B cell (primary cell): ENCODE measurements around the gene SCRN2. TPM values are rescaled to one million over a fixed set of nuclear protein-coding genes. Genes with fewer than 3 reads are reported as not detected.

ENCODE experiments used
- ATAC-seq: fragments of 200-7000 bp; cut with Tn5 transposase; one replicate; pipeline ENCODE4 v1.10.0; 2021; ENCODE audit warnings: low read depth, mild to moderate bottlenecking, moderate number of reproducible peaks, moderate library complexity
- CTCF ChIA-PET: fragments of 350-600 bp; sonication (Branson Sonifier 250); formaldehyde crosslinking; loops from one replicate; lab custom pipeline; 2021; ENCODE audit warnings: antibody characterized with exemption, inconsistent platforms; lab: Charles Lee
- POLR2A ChIA-PET: fragments of 350-600 bp; sonication (Branson Sonifier 250); formaldehyde crosslinking; loops from one replicate; lab custom pipeline; 2021; ENCODE audit warnings: antibody characterized with exemption; lab: Charles Lee
- DNase-seq: peaks from one replicate; pipeline ENCODE4 v3.0.0; 2013
- H2AFZ ChIP-seq: 2 replicates; pipeline ENCODE4 v1.6.1; 2012; ENCODE audit warnings: mild to moderate bottlenecking, low read depth, low read length; ENCODE audit not compliant: insufficient read depth, poor library complexity, severe bottlenecking
- H3K27ac ChIP-seq, 2 donors: 1 replicate in 1 of 2; 2 replicates in 1 of 2; pipeline ENCODE4 v1.5.1; 2012 to 2013; ENCODE audit warnings: low read length in 2 of 2, mild to moderate bottlenecking in 2 of 2, moderate library complexity in 1 of 2
- H3K27me3 ChIP-seq, 4 experiments: fragments of 200-600 bp in 1 of 4; sonication (generic) in 1 of 4; replicated peaks in 1 of 4; 1 replicate in 2 of 4; 2 replicates in 2 of 4; pipeline versions ENCODE4 v1.6.1 to v1.7.0; 2013 to 2016; ENCODE audit warnings: low read length in 3 of 4, mild to moderate bottlenecking in 2 of 4, mixed read lengths in 1 of 4, moderate library complexity in 1 of 4; ENCODE audit not compliant: insufficient read depth in 4 of 4, control insufficient read depth in 3 of 4; ENCODE audit errors: control extremely low read depth in 1 of 4
- H3K36me3 ChIP-seq, 2 experiments: replicated peaks in 1 of 2; 1 replicate in 1 of 2; 2 replicates in 1 of 2; pipeline versions ENCODE4 v1.6.1 to v1.7.1; 2013; ENCODE audit warnings: low read length in 1 of 2; ENCODE audit not compliant: insufficient read depth in 2 of 2, control insufficient read depth in 1 of 2; ENCODE audit errors: control extremely low read depth in 1 of 2, extremely low read depth in 1 of 2
- H3K4me1 ChIP-seq, 2 donors: fragments of 200-600 bp in 1 of 2; sonication (generic) in 1 of 2; 1 replicate in 1 of 2; 2 replicates in 1 of 2; pipeline versions ENCODE4 v1.5.1 to v1.6.1; 2013 to 2017; ENCODE audit warnings: low read length in 2 of 2; ENCODE audit not compliant: control insufficient read depth in 2 of 2, insufficient read depth in 2 of 2
- H3K4me2 ChIP-seq: replicated peaks from 2 replicates; pipeline ENCODE3; 2012; ENCODE audit warnings: mild to moderate bottlenecking, low read depth, low read length; ENCODE audit not compliant: poor library complexity, severe bottlenecking
- H3K4me3 ChIP-seq, 5 experiments: fragments of 200-600 bp in 1 of 5; sonication (generic) in 1 of 5; 1 replicate in 3 of 5; 2 replicates in 2 of 5; pipeline versions ENCODE4 v1.5.1 to v1.7.0; 2011 to 2016; ENCODE audit warnings: low read length in 4 of 5, mild to moderate bottlenecking in 4 of 5, low read depth in 2 of 5, control low read depth in 1 of 5, moderate library complexity in 1 of 5; ENCODE audit not compliant: insufficient read depth in 1 of 5; ENCODE audit errors: control extremely low read depth in 1 of 5, extremely low read depth in 1 of 5
- H3K79me2 ChIP-seq: fragments of 200-600 bp; sonication (generic); one replicate; pipeline ENCODE4 v1.6.0; 2016; ENCODE audit warnings: low read length; ENCODE audit not compliant: control insufficient read depth, insufficient read depth
- H3K9ac ChIP-seq: fragments of 200-600 bp; sonication (generic); 2 replicates; pipeline ENCODE4 v1.6.1; 2017; ENCODE audit warnings: mild to moderate bottlenecking, low read length, moderate library complexity
- H3K9me3 ChIP-seq, 3 donors: one replicate each; pipeline versions ENCODE4 v1.6.1 to v1.7.1; 2013; ENCODE audit warnings: low read length in 2 of 3; ENCODE audit not compliant: control insufficient read depth in 2 of 3, insufficient read depth in 1 of 3; ENCODE audit errors: control extremely low read depth in 1 of 3
- H4K20me1 ChIP-seq: 2 replicates; pipeline ENCODE4 v1.6.0; 2012; ENCODE audit warnings: mild to moderate bottlenecking, low read length; ENCODE audit not compliant: insufficient read depth, control insufficient read depth, poor library complexity, severe bottlenecking
- H3K27ac Mint-ChIP-seq: one replicate; pipeline ENCODE4 v1.8.0; 2021; ENCODE audit warnings: mixed read lengths
- H3K27me3 Mint-ChIP-seq: one replicate; pipeline ENCODE4 v1.8.0; 2021; ENCODE audit warnings: mixed read lengths
- H3K4me1 Mint-ChIP-seq: one replicate; pipeline ENCODE4 v1.8.0; 2021; ENCODE audit warnings: mixed read lengths
- H3K4me3 Mint-ChIP-seq: one replicate; pipeline ENCODE4 v1.8.0; 2021; ENCODE audit warnings: mixed read lengths
- H3K9me3 Mint-ChIP-seq: one replicate; pipeline ENCODE4 v1.8.0; 2022; ENCODE audit warnings: mixed read lengths; ENCODE audit not compliant: insufficient read depth
- EZH2 ChIP-seq: IDR thresholded peaks from 2 replicates; pipeline ENCODE4 v1.6.1; 2012; ENCODE audit warnings: borderline replicate concordance, low read depth, mild to moderate bottlenecking, moderate library complexity, low read length; ENCODE audit not compliant: insufficient read depth, poor library complexity, severe bottlenecking
- WGBS: methylation state at CpG from one replicate; pipeline ENCODE4 v1.1.5; 2013; ENCODE audit warnings: missing lambda C conversion rate; ENCODE audit not compliant: insufficient coverage; 5-methylcytosine and 5-hydroxymethylcytosine counted together
- intact Hi-C: fragments of 100-400 bp; cut with micrococcal nuclease; formaldehyde crosslinking; loops from one replicate; pipeline ENCODE4 v1.10.0; 2022
- polyA plus RNA-seq: library from polyadenylated mRNA; depleted of rRNA; stranded (reverse); fragments of >200 nt; gene quantifications from 2 replicates; pipeline ENCODE4 v1.2.3, GENCODE V29; 2012
- total RNA-seq, 2 donors: library from RNA; stranded (reverse); fragments of 120-200 nt in 1 of 2; gene quantifications; 1 replicate in 1 of 2; 2 replicates in 1 of 2; pipeline versions ENCODE4 v1.2.3 to v1.2.4, GENCODE V29; 2013 to 2022
- TF ChIP-seq, protein P1 (sequence below): fragments of 200-600 bp; IDR thresholded peaks from one replicate; pipeline ENCODE4 v1.8.0; 2022; ENCODE audit warnings: antibody characterized with exemption, mild to moderate bottlenecking

The SCRN2 gene
- total and polyA plus RNA-seq, 2 donors (not counting 1 experiment from before 2014, with no cell fraction given), result 47.8 to 71.9 TPM

DNA sequence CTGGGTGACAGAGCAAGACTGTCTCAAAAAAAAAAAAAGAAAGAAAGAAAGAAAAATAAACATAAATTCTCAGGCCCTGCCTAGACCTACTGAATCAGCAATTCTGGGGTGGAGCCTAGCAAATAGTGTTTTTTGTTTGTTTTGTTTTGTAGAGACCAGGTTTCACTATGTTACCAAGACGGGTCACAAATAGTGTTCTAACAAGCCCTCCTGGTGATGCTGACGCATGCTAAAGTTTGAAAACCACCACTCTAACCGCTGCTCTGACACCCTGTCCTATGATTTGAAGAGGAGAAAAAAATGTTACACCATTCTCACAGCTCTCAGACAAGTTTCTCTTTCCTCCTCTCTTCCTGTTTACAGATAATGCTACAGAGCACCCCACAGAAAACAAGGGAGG lies 11.2 kb downstream of the SCRN2 start:
- Histone ChIP-seq H3K36me3 (peaks cover 1 to 33% of the 10 kb centered on the region in 2 experiments), H3K4me3 (no peak overlapping the region), H3K27me3 (no peaks in the 10 kb centered on the region), H4K20me1 (peaks cover 13% of the 10 kb centered on the region), H3K9ac (no peak overlapping the region), H3K27ac (peak overlapping the region in 1 of 2 donors; percentile 26), H3K4me2 (no peak overlapping the region), H3K9me3 (no peaks in the 10 kb centered on the region), H2AFZ (no peak overlapping the region), H3K4me1 (peaks cover 19 to 21% of the 10 kb centered on the region in 2 donors), H3K79me2 (peaks cover 47% of the 10 kb centered on the region)
- H3K9me3 Mint-ChIP-seq, result no peaks in the 10 kb centered on the region
- TF ChIP-seq, protein P1, sequence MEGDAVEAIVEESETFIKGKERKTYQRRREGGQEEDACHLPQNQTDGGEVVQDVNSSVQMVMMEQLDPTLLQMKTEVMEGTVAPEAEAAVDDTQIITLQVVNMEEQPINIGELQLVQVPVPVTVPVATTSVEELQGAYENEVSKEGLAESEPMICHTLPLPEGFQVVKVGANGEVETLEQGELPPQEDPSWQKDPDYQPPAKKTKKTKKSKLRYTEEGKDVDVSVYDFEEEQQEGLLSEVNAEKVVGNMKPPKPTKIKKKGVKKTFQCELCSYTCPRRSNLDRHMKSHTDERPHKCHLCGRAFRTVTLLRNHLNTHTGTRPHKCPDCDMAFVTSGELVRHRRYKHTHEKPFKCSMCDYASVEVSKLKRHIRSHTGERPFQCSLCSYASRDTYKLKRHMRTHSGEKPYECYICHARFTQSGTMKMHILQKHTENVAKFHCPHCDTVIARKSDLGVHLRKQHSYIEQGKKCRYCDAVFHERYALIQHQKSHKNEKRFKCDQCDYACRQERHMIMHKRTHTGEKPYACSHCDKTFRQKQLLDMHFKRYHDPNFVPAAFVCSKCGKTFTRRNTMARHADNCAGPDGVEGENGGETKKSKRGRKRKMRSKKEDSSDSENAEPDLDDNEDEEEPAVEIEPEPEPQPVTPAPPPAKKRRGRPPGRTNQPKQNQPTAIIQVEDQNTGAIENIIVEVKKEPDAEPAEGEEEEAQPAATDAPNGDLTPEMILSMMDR, result no peak
- no peak overlapping the region for H3K27ac Mint-ChIP-seq
- ATAC-seq, result no peak
- intact Hi-C loops, result loop anchor here (2.0 kb wide), 1 partner anchor 141 kb away; the partner anchor contains the start of gene CDK5RAP3
- WGBS, result 90% methylated on average over 3 of the region's 3 CpGs
- DNase-seq, result no peak
- H3K27me3 Mint-ChIP-seq, result no peaks in the 10 kb centered on the region
- CTCF ChIA-PET, result no interaction called here
- H3K4me3 Mint-ChIP-seq, result peak overlapping the region; percentile 92
- H3K4me1 Mint-ChIP-seq, result peaks cover 25% of the 10 kb centered on the region
- POLR2A ChIA-PET, result no interaction called here

DNA sequence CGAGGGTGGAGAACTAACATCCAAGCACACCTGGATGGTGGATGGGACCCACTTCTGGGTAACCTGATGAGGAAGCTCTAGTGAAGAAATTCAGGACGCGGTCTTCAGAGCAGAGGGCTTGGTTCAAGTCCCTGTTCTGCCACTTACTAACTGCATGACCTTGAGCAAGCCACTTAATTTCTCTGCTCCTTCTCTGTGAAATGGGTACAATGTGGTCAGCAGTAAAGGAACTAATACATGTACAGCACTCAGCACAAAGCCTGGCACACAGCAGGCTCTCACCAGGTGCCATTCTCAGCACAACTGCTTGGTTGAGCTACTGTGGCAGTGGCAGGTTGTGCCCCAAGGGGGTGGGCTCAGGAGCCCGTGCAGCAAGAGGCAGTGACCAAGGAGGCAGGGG lies 17.6 kb downstream of the SCRN2 start:
- H3K27ac ChIP-seq, result no peak overlapping the region
- DNase-seq (no peak), ATAC-seq (no peak)
- H3K79me2 ChIP-seq, result peaks cover 26% of the 10 kb centered on the region
- no peak overlapping the region for H2AFZ ChIP-seq
- TF ChIP-seq, protein P1, result no peak
- TF ChIP-seq EZH2, result no peak
- Mint-ChIP-seq H3K27me3 (no peaks in the 10 kb centered on the region), H3K9me3 (no peaks in the 10 kb centered on the region), H3K4me1 (peaks cover 28% of the 10 kb centered on the region), H3K27ac (no peak overlapping the region), H3K4me3 (no peak overlapping the region)
- H3K4me2 ChIP-seq, result no peak overlapping the region
- H4K20me1 ChIP-seq, result no peaks in the 10 kb centered on the region
- peaks cover 16 to 23% of the 10 kb centered on the region in 2 donors for H3K4me1 ChIP-seq
- no peak overlapping the region for H3K4me3 ChIP-seq
- WGBS, result 90% methylated on average over 1 of the region's 4 CpGs
- no peaks in the 10 kb centered on the region for H3K9me3 ChIP-seq
- intact Hi-C loops, result no loop called here
- no peaks in the 10 kb centered on the region for H3K27me3 ChIP-seq
- no peak overlapping the region for H3K9ac ChIP-seq
- POLR2A ChIA-PET, result no interaction called here
- peaks cover 1 to 53% of the 10 kb centered on the region in 2 experiments for H3K36me3 ChIP-seq
- CTCF ChIA-PET, result interaction anchor here (1.4 kb wide), 1 partner anchor 17 kb away, joined by 4 read pairs; the partner anchor contains the start of gene SCRN2
